ENCODE measurements around the gene AZU1. TPM values are rescaled to one million over a fixed set of nuclear protein-coding genes. Genes with fewer than 3 reads are reported as not detected.
A peak's percentile ranks its signal among the peaks of the same experiment; 100 is the strongest.

The AZU1 gene
- total RNA-seq, 1 donor from 2014 or later = not detected

GRCh38 chr19:868458-869244, 41.0 kb downstream of the AZU1 start:
- Histone ChIP-seq H3K9me3 (no peaks in the 10 kb centered on the region), H3K27me3 (no peaks in the 10 kb centered on the region), H3K4me3 (no peak overlapping the region), H3K4me1 (peaks cover 4 to 9% of the 10 kb centered on the region in 2 donors), H3K36me3 (peaks cover 34 to 41% of the 10 kb centered on the region in 2 donors), H3K27ac (peak overlapping the region; percentile 88 to 89)
- no peak for DNase-seq (ENCODE audit: low spot score in 2 of 2)
- intact Hi-C loops (cut with DNase I) = loop anchor here (2.0 to 10.0 kb wide), 2 partner anchors 24 to 94 kb away; partner anchors contain the start of genes MED16 and RNU6-9
- no peak for TF ChIP-seq CTCF (IDR thresholded peaks at IDR 0.05)

GRCh38 chr19:869245-870177, 41.9 kb downstream of the AZU1 start:
- H3K36me3 ChIP-seq = peaks cover 42 to 50% of the 10 kb centered on the region in 2 donors
- H3K27ac ChIP-seq = peak overlapping the region; percentile 88 to 89
- TF ChIP-seq CTCF (IDR thresholded peaks at IDR 0.05) = no peak
- intact Hi-C loops (cut with DNase I) = loop anchor here (2.0 to 10.0 kb wide), 2 partner anchors 23 to 95 kb away; partner anchors contain the start of genes MED16 and RNU6-9
- no peaks in the 10 kb centered on the region for H3K9me3 ChIP-seq
- H3K27me3 ChIP-seq = no peaks in the 10 kb centered on the region
- peak; percentile 33 to 92 for DNase-seq (ENCODE audit: low spot score in 2 of 2)
- peaks cover 4 to 9% of the 10 kb centered on the region in 2 donors for H3K4me1 ChIP-seq
- H3K4me3 ChIP-seq = no peak overlapping the region

- no peaks in the 10 kb centered on the region for H3K9me3 ChIP-seq
- no peak overlapping the region for H3K4me3 ChIP-seq
- H3K36me3 ChIP-seq = peaks cover 45 to 58% of the 10 kb centered on the region in 2 donors
- intact Hi-C loops (cut with DNase I) = no loop called here
- no peak for DNase-seq (ENCODE audit: low spot score in 2 of 2)
- peak overlapping the region; percentile 88 to 89 for H3K27ac ChIP-seq
- TF ChIP-seq CTCF (IDR thresholded peaks at IDR 0.05) = no peak
- H3K27me3 ChIP-seq = no peaks in the 10 kb centered on the region
- H3K4me1 ChIP-seq = peaks cover 4 to 9% of the 10 kb centered on the region in 2 donors
Measured at GRCh38 chr19:870314-870713, 42.7 kb downstream of the AZU1 start.

- peaks cover 51 to 65% of the 10 kb centered on the region in 2 donors for H3K36me3 ChIP-seq
- no peak overlapping the region for H3K4me3 ChIP-seq
- DNase-seq (ENCODE audit: low spot score in 2 of 2) = no peak
- H3K27me3 ChIP-seq = no peaks in the 10 kb centered on the region
- no peak for TF ChIP-seq CTCF (IDR thresholded peaks at IDR 0.05)
- H3K27ac ChIP-seq = no peak overlapping the region
- intact Hi-C loops (cut with DNase I) = no loop called here
- H3K4me1 ChIP-seq = peaks cover 4 to 9% of the 10 kb centered on the region in 2 donors
- H3K9me3 ChIP-seq = no peaks in the 10 kb centered on the region
Measured at GRCh38 chr19:870963-871401, 43.3 kb downstream of the AZU1 start.

GRCh38 chr19:871446-872265, 44.0 kb downstream of the AZU1 start:
- no peak overlapping the region for H3K4me3 ChIP-seq
- no peaks in the 10 kb centered on the region for H3K27me3 ChIP-seq
- no peak for DNase-seq (ENCODE audit: low spot score in 2 of 2)
- no peaks in the 10 kb centered on the region for H3K9me3 ChIP-seq
- intact Hi-C loops (cut with DNase I) = no loop called here
- peaks cover 58 to 71% of the 10 kb centered on the region in 2 donors for H3K36me3 ChIP-seq
- H3K27ac ChIP-seq = peak overlapping the region in 1 of 2 donors; percentile 43
- H3K4me1 ChIP-seq = peaks cover 4 to 9% of the 10 kb centered on the region in 2 donors
- TF ChIP-seq CTCF (IDR thresholded peaks at IDR 0.05) = no peak

Data from ascending aorta (tissue), 2 donors.